ENCODE measurements around the gene CCKAR. TPM values are rescaled to one million over a fixed set of nuclear protein-coding genes. Genes with fewer than 3 reads are reported as not detected.

CCKAR gene
- total and polyA plus RNA-seq, 2 of the 13 experiments (the other 11 are each of a cell fraction or from before 2014, with no cell fraction given): not detected

GRCh38 chr4:26468283-26468949 is 21.9 kb downstream of the CCKAR start (continued):
- TF ChIP-seq ZBTB26 (CRISPR knock-in tag; IDR thresholded peaks at IDR 0.05; ENCODE audit: borderline replicate concordance): no peak
- TF ChIP-seq NCOA5 (CRISPR knock-in tag; IDR thresholded peaks at IDR 0.05): no peak
- TF ChIP-seq, protein P1, sequence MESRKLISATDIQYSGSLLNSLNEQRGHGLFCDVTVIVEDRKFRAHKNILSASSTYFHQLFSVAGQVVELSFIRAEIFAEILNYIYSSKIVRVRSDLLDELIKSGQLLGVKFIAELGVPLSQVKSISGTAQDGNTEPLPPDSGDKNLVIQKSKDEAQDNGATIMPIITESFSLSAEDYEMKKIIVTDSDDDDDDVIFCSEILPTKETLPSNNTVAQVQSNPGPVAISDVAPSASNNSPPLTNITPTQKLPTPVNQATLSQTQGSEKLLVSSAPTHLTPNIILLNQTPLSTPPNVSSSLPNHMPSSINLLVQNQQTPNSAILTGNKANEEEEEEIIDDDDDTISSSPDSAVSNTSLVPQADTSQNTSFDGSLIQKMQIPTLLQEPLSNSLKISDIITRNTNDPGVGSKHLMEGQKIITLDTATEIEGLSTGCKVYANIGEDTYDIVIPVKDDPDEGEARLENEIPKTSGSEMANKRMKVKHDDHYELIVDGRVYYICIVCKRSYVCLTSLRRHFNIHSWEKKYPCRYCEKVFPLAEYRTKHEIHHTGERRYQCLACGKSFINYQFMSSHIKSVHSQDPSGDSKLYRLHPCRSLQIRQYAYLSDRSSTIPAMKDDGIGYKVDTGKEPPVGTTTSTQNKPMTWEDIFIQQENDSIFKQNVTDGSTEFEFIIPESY (CRISPR knock-in tag; IDR thresholded peaks at IDR 0.05): no peak
- TF ChIP-seq PRDM15 (CRISPR knock-in tag; IDR thresholded peaks at IDR 0.05): no peak
- no peak for TF ChIP-seq ZNF484 (CRISPR knock-in tag; IDR thresholded peaks at IDR 0.05; ENCODE audit: borderline replicate concordance, low read depth)

All from HepG2 (cell line).